Measurements from ENCODE around the gene DSC3. TPM values are rescaled to one million over a fixed set of nuclear protein-coding genes. Genes with fewer than 3 reads are reported as not detected.

DSC3 gene
- total RNA-seq, 1 experiment from 2014 or later = not detected

DNA sequence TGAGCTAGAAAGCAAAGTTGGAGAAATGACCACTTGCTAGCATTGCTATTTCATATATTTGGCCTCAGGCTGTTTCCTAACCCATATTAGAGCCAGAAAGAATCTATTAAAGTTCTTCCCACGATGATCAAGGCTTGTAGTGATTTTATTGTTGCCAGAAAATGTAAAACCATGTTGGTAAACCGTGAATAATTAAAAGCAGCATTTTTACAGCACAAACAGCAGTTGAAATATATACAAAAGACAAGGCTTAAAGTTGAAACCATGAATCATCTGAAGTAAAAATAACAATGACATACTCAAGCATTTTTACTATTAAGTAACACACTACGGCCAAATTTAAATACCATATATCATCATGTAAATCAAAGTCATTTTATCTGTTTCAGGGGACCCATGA lies 27.7 kb upstream of the DSC3 start:
- Histone ChIP-seq H3K4me3 (ENCODE audit: low read depth, low read length, poor library complexity, severe bottlenecking) (no peak overlapping the region), H3K36me3 (ENCODE audit: insufficient read depth, low read length, poor library complexity, severe bottlenecking) (no peaks in the 10 kb centered on the region), H3K27ac (ENCODE audit: low read depth, low read length, poor library complexity, severe bottlenecking) (no peak overlapping the region), H3K9me3 (ENCODE audit: low read depth, low read length, poor library complexity, severe bottlenecking) (no peaks in the 10 kb centered on the region), H3K27me3 (replicated peaks; ENCODE audit: insufficient read depth, low read depth, low read length, poor library complexity) (peaks cover 2% of the 10 kb centered on the region), H3K4me1 (ENCODE audit: insufficient read depth, low read length, poor library complexity, severe bottlenecking) (no peaks in the 10 kb centered on the region)
- no peak for DNase-seq (ENCODE audit: low spot score)
- POLR2A ChIA-PET (ENCODE audit: low non-redundant PET) = no interaction called here
- intact Hi-C loops (cut with micrococcal nuclease; ENCODE audit: unreplicated experiment) = no loop called here
- no peak for TF ChIP-seq EZH2 (IDR thresholded peaks at IDR 0.05; ENCODE audit: borderline replicate concordance, low read depth, low read length, poor library complexity, severe bottlenecking)
- TF ChIP-seq, protein P1, sequence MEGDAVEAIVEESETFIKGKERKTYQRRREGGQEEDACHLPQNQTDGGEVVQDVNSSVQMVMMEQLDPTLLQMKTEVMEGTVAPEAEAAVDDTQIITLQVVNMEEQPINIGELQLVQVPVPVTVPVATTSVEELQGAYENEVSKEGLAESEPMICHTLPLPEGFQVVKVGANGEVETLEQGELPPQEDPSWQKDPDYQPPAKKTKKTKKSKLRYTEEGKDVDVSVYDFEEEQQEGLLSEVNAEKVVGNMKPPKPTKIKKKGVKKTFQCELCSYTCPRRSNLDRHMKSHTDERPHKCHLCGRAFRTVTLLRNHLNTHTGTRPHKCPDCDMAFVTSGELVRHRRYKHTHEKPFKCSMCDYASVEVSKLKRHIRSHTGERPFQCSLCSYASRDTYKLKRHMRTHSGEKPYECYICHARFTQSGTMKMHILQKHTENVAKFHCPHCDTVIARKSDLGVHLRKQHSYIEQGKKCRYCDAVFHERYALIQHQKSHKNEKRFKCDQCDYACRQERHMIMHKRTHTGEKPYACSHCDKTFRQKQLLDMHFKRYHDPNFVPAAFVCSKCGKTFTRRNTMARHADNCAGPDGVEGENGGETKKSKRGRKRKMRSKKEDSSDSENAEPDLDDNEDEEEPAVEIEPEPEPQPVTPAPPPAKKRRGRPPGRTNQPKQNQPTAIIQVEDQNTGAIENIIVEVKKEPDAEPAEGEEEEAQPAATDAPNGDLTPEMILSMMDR (conservative IDR thresholded peaks at IDR 0.05; ENCODE audit: low read depth, low read length) = no peak
- no TSS peak for BruUV-seq (replicated peaks)
- CTCF ChIA-PET = no interaction called here

DNA sequence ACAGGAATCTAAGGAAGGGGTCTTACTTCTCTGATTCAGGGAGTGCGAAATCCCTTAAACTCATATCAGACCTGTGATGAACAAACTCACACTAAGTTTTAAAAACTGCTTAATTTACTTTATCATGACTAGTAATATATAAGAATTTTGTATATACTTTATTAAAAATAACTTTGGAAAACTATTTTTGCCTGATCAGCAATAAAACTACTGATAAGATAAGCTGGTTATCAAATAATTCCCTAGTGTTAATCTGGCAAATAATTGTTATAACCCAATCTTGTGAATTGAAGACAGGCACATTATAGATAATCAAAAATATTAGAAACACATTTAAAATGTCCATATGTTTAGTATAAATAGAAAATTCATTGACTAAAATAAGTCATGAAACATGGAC lies 23.7 kb upstream of the DSC3 start:
- Histone ChIP-seq H3K4me3 (ENCODE audit: low read depth, low read length, poor library complexity, severe bottlenecking) (no peak overlapping the region), H3K27me3 (replicated peaks; ENCODE audit: insufficient read depth, low read depth, low read length, poor library complexity) (peaks cover 2% of the 10 kb centered on the region), H3K9me3 (ENCODE audit: low read depth, low read length, poor library complexity, severe bottlenecking) (no peaks in the 10 kb centered on the region), H3K4me1 (ENCODE audit: insufficient read depth, low read length, poor library complexity, severe bottlenecking) (no peaks in the 10 kb centered on the region), H3K36me3 (ENCODE audit: insufficient read depth, low read length, poor library complexity, severe bottlenecking) (no peaks in the 10 kb centered on the region), H3K27ac (ENCODE audit: low read depth, low read length, poor library complexity, severe bottlenecking) (no peak overlapping the region)
- no peak for DNase-seq (ENCODE audit: low spot score)
- no peak for TF ChIP-seq EZH2 (IDR thresholded peaks at IDR 0.05; ENCODE audit: borderline replicate concordance, low read depth, low read length, poor library complexity, severe bottlenecking)
- TF ChIP-seq, protein P1 (conservative IDR thresholded peaks at IDR 0.05; ENCODE audit: low read depth, low read length) = no peak
- intact Hi-C loops (cut with micrococcal nuclease; ENCODE audit: unreplicated experiment) = no loop called here
- BruUV-seq (replicated peaks) = no TSS peak
- CTCF ChIA-PET = no interaction called here
- POLR2A ChIA-PET (ENCODE audit: low non-redundant PET) = no interaction called here

DNA sequence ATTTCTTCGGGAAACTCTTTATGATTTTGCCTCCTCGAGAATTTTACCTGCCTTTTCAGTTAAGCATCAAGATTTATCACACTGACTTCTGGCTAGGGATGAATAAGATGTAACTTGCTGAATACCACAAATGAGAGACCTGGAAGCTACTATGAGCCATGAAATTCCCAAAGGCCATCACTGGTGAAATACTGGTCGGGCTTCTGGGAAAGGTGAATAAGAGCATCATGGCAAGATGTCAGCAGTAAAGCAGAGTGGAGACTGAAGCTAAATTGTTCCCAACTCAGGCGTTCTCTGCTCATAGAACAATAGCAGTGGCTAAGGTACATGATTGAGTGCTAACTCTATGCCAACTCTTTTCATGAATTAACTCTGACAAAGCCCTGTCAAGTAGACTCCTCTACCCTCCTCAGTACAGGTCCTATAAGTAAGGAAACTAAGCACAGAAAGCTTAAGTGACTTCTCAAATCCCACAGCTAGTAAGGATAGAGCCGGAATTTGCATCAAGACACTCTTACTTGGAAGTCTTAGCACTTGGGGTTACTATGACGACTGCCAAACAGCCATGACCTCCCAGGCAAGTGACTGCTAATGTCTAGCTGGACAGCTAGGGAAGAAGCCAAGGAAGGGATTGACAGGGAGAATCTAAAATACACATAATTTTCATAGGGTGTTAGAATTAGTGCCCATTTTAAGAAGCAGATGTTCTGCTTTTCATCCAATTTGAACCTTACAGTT lies 22.7 kb upstream of the DSC3 start:
- BruUV-seq (replicated peaks) = no TSS peak
- intact Hi-C loops (cut with micrococcal nuclease; ENCODE audit: unreplicated experiment) = no loop called here

More for the DNA sequence above, 22.7 kb upstream of the DSC3 start:
- Histone ChIP-seq H3K27me3 (replicated peaks; ENCODE audit: insufficient read depth, low read depth, low read length, poor library complexity) (no peaks in the 10 kb centered on the region), H3K36me3 (ENCODE audit: insufficient read depth, low read length, poor library complexity, severe bottlenecking) (no peaks in the 10 kb centered on the region), H3K27ac (ENCODE audit: low read depth, low read length, poor library complexity, severe bottlenecking) (no peak overlapping the region), H3K4me3 (ENCODE audit: low read depth, low read length, poor library complexity, severe bottlenecking) (no peak overlapping the region), H3K9me3 (ENCODE audit: low read depth, low read length, poor library complexity, severe bottlenecking) (no peaks in the 10 kb centered on the region), H3K4me1 (ENCODE audit: insufficient read depth, low read length, poor library complexity, severe bottlenecking) (no peaks in the 10 kb centered on the region)
- ChIA-PET CTCF (no interaction called here), POLR2A (ENCODE audit: low non-redundant PET) (no interaction called here)
- TF ChIP-seq, protein P1 (conservative IDR thresholded peaks at IDR 0.05; ENCODE audit: low read depth, low read length) = no peak
- TF ChIP-seq EZH2 (IDR thresholded peaks at IDR 0.05; ENCODE audit: borderline replicate concordance, low read depth, low read length, poor library complexity, severe bottlenecking) = no peak
- DNase-seq (ENCODE audit: low spot score) = no peak

All from A673 (cell line).